Left colon (tissue), 2 donors: ENCODE measurements around the gene ZBTB21. TPM values are rescaled to one million over a fixed set of nuclear protein-coding genes. Genes with fewer than 3 reads are reported as not detected.

Source experiments
- ATAC-seq: fragments of 200-7000 bp; cut with Tn5 transposase; one replicate; pipeline ENCODE4 v1.9.1; 2020; ENCODE audit warnings: mild to moderate bottlenecking, moderate library complexity
- DNase-seq, 2 donors: peaks; one replicate each; pipeline ENCODE4 v3.0.0-alpha.2; 2020
- intact Hi-C, 2 donors: fragments of 100-400 bp; cut with DNase I in 1 of 2; cut with micrococcal nuclease in 1 of 2; formaldehyde crosslinking; loops; one replicate each; pipeline versions ENCODE4 v1.11.2 to v1.14.0; 2022; cut with DNase I, micrococcal nuclease
- total RNA-seq, 2 donors: library from RNA; stranded (reverse); fragmentation: NEBNext Ultra II Directional; extraction: Animal tissue kit (Norgen Biotek cat#: 25700); gene quantifications; one replicate each; pipeline ENCODE4 v1.2.1, GENCODE V29; 2021
- donor health status: DM: no; HTN: no; CAD: no.
- donor health status: DM: yes; HTN: yes; CAD: no.

Gene ZBTB21
- total RNA-seq, 2 donors from 2014 or later: 15.1 to 15.2 TPM

DNA sequence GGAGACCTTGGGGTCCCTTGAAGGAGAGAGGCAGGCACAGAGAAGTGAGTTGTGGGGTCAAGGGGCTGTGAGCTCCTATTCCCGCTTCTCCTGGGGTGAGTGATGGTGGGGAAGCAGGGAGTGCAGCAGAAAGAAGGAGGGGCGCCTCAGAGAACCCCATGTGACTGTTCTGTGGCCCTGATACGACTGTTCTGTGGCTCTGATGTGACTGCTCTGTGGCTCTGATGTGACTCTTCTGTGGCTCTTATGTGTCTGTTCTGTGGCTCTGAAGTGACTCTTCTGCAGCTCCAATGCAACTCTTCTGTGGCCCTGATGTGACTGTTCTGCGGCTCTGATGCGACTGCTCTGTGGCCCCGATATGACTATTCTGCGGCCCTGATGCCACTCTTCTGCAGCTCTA, 31.1 kb upstream of the ZBTB21 start:
- intact Hi-C loops: no loop called here
- ATAC-seq (no peak), DNase-seq (no peak)

GRCh38 chr21:42040411-42041180, 30.4 kb upstream of the ZBTB21 start:
- DNase-seq (no peak), ATAC-seq (no peak)
- intact Hi-C loops: no loop called here

DNA sequence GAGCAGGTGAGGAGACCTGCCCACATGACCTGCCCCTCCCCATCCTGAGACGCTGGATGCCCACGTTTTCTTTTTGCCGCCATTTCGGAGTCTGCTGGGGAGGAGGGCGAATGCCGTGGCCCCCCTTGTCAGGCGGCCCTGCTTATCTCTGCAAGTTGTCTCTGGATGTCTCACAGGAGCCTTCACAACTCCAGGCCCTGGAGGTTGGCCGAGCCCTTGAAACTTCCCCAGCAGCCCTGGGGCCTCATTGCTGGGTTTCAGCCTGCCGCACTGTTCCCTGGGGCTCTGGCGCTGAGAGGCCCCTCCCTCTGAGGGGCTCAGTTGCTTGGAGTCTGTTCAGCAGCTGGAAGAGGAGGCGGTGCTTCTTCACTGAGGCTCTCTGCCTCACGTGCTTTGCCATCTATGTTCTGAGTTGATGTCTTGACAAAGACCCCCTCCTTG, 29.8 kb upstream of the ZBTB21 start:
- no peak for ATAC-seq
- intact Hi-C loops: no loop called here
- no peak for DNase-seq

- no peak for DNase-seq
- ATAC-seq: no peak
- intact Hi-C loops: no loop called here
Measured at GRCh38 chr21:42039470-42039901, 29.3 kb upstream of the ZBTB21 start.

- DNase-seq (no peak), ATAC-seq (no peak)
- intact Hi-C loops: no loop called here
Measured at GRCh38 chr21:42038826-42039425, 28.8 kb upstream of the ZBTB21 start.

GRCh38 chr21:42038393-42038792, 28.2 kb upstream of the ZBTB21 start:
- DNase-seq: no peak
- intact Hi-C loops: no loop called here
- no peak for ATAC-seq

- peak; percentile 84 for ATAC-seq
- intact Hi-C loops: no loop called here
- peak in 1 of 2 donors; percentile 55 for DNase-seq
Measured at GRCh38 chr21:42037943-42038342, 27.8 kb upstream of the ZBTB21 start.

GRCh38 chr21:42037516-42037915, 27.4 kb upstream of the ZBTB21 start:
- no peak for DNase-seq
- intact Hi-C loops: no loop called here
- peak; percentile 3 for ATAC-seq

DNA sequence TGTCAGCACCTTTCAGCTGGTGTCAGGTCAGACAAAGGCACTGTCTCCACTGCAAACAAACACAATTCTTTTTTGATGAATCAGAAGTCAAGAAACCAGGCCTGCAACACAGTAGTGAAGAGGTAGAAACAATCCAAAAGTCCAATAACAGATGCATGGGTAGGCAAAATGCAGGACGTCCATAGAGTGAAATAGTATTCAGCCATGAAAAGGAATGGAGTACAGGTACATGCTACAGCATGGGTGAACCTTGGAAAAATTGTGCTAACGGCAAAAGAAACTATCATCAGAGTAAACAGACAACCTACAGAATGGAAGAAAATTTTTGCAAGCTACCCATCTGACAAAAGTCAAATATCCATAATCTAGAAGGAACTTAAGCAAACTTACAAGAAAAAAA, 26.2 kb upstream of the ZBTB21 start:
- DNase-seq (no peak), ATAC-seq (no peak)
- intact Hi-C loops: no loop called here

DNA sequence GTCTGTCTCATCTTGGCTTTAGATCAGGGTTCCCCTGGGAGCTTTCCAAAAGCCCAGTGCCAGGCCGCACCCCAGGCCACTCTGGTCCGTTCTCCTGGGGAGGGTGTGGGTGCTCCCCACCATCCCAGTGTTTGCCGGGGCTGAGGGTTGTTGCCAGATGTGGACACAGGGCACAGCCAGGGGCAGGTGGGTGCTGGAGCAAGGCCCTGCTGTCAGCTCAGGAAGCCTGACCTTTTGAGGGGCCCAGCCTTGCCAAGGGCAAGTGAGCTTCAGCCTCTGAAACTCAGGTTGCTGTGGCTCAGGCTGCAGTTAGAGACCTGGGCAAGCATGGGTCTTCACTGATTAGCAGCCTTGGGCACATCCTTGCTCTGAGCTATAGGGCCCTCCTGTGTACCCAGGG, 22.8 kb upstream of the ZBTB21 start:
- ATAC-seq (no peak), DNase-seq (no peak)
- intact Hi-C loops: no loop called here

DNA sequence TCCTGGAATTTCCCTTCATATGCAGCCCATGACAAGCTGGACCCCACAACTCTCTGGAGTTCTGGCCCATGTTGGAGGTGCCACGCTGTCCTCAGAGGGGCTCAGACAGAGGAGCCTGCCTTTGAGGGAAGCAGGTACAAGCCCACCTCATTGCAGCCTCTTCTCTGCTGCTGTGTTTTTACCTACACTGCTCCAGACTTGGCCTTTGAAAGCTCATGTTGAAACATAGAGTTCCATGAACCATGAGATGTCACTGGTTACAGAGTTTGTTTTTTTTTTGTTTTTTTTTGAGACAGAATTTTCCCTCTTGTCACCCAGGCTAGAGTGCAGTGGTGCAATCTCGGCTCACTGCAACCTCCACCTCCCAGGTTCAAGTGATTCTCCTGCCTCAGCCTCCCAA, 22.1 kb upstream of the ZBTB21 start:
- DNase-seq: no peak
- no peak for ATAC-seq
- intact Hi-C loops: no loop called here

- no peak for DNase-seq
- ATAC-seq: no peak
- intact Hi-C loops: no loop called here
Measured at GRCh38 chr21:42031816-42032215, 21.7 kb upstream of the ZBTB21 start.

- DNase-seq: no peak
- intact Hi-C loops: no loop called here
- no peak for ATAC-seq
Measured at GRCh38 chr21:42031241-42031640, 21.1 kb upstream of the ZBTB21 start.

DNA sequence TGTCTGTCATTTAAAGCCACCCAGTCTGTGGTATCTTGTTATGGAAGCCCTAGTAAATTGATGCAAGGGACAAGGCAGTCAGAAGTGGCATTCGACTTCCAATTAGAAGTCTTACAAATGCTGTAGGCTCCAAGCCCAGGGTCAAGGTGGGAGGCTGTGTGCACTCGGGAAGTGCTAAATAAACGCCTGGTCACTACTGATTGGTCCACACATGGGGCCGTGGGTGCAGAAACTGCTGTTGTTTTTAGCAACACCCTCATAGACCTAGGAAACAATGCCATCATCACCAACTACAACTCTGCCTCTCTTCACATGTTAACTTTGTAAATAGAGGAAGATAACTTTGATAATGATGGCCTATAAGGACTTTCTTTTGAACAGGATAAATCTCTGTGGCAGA, 20.2 kb upstream of the ZBTB21 start:
- ATAC-seq (no peak), DNase-seq (no peak)
- intact Hi-C loops: no loop called here

DNA sequence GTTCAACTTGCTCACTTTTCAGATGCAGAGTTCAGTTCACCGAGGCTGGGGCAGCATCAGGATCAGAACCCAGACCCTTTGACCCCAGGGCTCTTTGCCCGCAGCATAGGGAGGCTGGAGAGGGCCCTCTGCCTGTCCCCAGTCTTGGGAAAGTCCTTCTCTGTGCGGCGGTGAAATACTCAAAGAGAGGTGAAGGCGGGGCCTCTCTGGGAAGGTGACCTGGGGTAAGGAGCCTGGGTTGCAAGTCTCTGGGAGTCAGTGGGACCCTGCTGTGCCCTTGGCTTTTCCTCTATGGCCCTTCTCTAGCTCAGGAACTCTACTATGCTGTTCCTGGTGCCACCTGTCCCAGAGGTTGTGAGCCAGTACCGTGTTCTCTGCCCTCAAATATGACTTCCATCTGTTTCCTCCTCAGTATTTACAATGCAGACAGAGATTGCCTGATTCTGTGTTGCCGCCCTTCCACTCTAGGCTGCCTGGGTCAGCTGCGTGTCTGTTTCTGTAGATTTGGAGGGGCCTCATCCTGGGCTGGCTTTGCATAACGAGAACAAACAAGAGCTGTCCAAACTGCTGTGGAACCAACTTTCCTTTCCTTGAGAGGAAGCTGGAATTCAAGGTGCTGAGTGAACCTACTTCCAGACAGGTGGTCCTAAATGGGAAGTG, 18.7 kb upstream of the ZBTB21 start:
- intact Hi-C loops: no loop called here
- ATAC-seq: peak; percentile 98
- peak in 1 of 2 donors; percentile 43 for DNase-seq

GRCh38 chr21:42027822-42028765, 17.9 kb upstream of the ZBTB21 start:
- no peak for ATAC-seq
- intact Hi-C loops: no loop called here
- no peak for DNase-seq

DNA sequence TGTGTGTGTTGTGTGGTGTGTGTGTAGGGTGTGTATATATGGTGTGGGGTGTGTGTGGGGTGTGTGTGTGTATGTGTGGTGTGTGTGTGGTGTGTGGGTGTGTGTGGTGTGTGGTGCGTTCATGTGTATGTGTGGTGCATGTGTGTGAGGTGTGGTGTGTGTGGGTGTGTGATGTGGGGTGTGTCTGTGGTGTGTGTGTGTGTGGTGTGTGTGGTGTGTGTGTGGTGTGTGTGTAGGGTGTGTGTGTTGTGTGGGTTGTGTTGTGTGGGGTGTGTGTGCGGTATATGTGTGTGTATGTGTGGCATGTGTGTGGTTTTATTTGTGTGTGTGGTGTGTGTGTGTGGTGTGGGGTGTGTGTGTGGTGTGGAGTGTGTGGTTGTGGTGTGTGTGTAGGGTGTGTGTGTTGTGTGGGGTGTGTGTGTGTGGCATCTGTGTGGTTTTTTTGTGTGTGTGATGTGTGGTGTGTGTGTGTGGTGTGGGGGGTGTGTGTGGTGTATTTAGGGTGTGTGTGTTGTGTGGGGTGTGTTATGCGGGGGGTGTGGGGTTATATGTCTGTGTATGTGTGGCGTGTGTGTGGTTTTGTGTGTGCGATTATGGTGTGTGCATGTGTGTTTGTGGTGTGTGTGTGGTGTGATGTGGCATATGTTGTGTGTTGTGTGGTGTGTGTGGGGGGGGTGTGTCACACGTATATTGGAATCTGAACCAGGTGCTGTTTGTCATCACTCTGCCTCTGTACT, 17.1 kb upstream of the ZBTB21 start:
- peak in 1 of 2 donors; percentile 17 for DNase-seq
- no peak for ATAC-seq
- intact Hi-C loops: no loop called here

- DNase-seq: no peak
- no peak for ATAC-seq
- intact Hi-C loops: no loop called here
Measured at GRCh38 chr21:42026082-42026435, 15.9 kb upstream of the ZBTB21 start.
